A549 treated with dexamethasone at 1 μM for 4 hours (cell line): ENCODE measurements around the gene BTRC. TPM values are rescaled to one million over a fixed set of nuclear protein-coding genes. Genes with fewer than 3 reads are reported as not detected.

Source experiments
- total RNA-seq: library from RNA; stranded (reverse); fragments of 200-300 nt; extraction: Qiagen RNA extraction; gene quantifications from 5 replicates; pipeline ENCODE4 v1.2.3, GENCODE V29; 2022

BTRC gene
- total RNA-seq, result 8.1 to 12.8 TPM (median 11.2 TPM) in 5 replicates

DNA sequence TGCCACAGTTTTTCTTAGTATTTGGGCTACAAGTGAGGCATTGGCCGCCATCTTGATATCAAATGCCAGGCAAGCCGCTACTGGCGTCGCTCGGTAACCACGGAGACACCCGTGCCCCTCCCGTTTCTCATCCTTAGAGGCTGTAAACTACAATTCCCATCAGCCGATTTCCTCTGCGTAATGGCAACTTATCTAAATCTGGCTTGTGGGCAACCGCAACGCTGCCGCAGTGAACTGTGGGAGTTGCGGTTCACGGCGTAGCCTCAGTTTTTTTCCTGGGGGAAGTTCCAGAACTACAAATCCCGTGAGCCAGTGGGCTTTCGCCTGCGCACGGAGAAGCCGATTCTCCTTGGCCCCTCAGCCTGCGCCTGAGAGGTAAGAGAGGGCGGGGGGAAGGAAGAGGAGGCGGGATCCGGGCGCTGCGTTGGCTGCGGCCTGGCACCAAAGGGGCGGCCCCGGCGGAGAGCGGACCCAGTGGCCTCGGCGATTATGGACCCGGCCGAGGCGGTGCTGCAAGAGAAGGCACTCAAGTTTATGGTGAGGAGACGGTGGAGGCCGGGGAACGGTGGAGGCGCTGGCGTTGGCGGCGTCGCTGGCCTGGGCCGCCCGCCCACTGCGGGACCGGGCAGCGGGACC, at the start of gene BTRC:
Gene BTRC (plus strand): TSS at position 474 of the 636 bp plus-strand sequence. CDS start 16 bp downstream, at position 490.

DNA sequence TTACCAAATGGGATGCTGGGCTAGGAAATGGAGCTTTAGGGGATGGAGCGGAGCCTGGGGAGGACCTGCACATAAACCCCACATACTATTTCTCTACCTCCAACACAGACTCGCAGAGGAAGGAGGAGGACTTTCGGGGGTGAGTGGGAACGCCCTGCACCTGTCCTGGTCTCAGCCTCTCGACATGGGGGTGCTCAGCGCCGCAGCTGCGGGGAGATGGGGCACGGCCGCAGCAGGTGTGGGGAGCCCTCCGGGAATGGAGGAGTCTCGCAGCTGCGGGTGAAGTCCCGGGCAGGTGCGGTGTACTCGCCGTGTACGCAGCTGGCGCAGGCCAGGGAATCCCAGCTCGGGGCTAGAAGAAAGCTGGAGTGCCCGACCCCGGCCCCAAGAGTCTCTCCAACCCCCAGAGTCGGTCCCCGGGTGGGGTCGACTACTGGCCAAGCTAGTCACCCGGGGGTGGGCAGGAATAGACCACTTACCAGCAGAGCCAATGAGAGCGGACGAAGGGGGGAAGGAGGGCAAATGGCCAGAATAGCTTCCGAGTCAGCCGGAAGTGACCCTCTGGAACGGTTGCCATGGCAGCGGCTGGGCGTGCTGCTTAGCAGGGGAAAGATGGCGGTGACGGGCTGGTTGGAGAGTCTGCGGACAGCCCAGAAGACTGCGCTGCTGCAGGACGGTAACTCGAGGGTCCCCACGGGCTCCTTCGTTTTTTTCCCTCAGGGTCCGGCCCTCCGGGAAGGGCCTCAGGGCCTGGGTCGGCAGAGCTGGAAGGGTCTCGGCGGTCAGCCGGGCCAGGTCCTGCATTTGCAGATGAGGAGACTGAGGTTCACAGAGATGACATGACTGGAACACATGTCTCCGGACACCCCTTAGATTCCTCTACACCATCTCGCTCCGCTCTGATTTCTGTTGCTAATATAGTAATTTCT, 234.0 kb downstream of the BTRC start, which contains the start of the genes DPCD and POLL:
Gene DPCD (plus strand): TSS at position 597 of the 929 bp plus-strand sequence. CDS start 16 bp downstream, at position 613.
Gene POLL (minus strand): TSS at position 533 of the 929 bp plus-strand sequence. CDS start 897 bp downstream, outside the sequence.

Other genes with a start within 250 kb of the BTRC start
- gene TLX1, start 222.9 kb upstream of the BTRC start, total RNA-seq, result 0.04 TPM in 1 of 5 replicates, not detected in the others
- gene LBX1, start 124.7 kb upstream of the BTRC start, total RNA-seq, result not detected in 5 replicates
- gene POLL, start 234.1 kb downstream of the BTRC start, total RNA-seq, result 12.8 to 16.8 TPM (median 13.7 TPM) in 5 replicates
- 28.7 to 42.2 TPM (median 29.9 TPM) in 5 replicates for gene DPCD, start 234.2 kb downstream of the BTRC start, total RNA-seq